Measurements from ENCODE around the gene DOCK2.

Gene DOCK2

DNA sequence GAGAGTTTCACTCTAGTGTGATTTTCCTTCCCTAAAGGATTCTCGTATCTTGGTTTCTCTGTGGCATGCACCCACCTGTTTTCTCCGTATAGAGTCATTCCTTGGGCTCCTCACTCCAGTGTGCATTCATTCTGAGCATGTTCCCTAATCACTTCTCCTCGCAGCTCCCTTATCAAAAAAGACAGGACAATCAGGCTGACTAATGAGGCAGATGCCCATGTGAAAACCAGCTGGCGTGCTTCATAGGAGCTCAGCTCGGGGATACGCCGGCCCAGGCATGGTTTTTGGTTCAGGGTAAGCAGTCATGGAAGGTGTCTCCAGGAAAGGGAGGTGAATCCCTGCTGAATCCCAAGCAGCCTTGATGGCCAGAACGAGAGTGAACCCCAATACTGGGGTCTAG, 384.4 kb downstream of the DOCK2 start:
- ChIA-PET CTCF (interaction anchor here (0.7 to 1.5 kb wide), 3 partner anchors 49 to 412 kb away, joined by 3 to 4 read pairs (median 3); no protein-coding TSS in a partner anchor), POLR2A (no interaction called here)
- Histone ChIP-seq H3K9me3 (ENCODE audit: control insufficient read depth, insufficient read depth, low read depth, low read length) (no peaks in the 10 kb centered on the region), H3K4me1 (ENCODE audit: control insufficient read depth, insufficient read depth, low read length) (no peaks in the 10 kb centered on the region), H3K36me3 (ENCODE audit: control insufficient read depth in 2 of 2, insufficient read depth in 1 of 2, low read length in 2 of 2) (no peaks in the 10 kb centered on the region), H3K27ac (ENCODE audit: extremely low read depth, low read depth, low read length) (no peak overlapping the region), H3K4me3 (ENCODE audit: low read depth, low read length) (no peak overlapping the region)
- TF ChIP-seq ZNF214 (tag by site-specific recombination; IDR thresholded peaks at IDR 0.05; ENCODE audit: borderline replicate concordance) = no peak
- no peak for TF ChIP-seq ZNF48 (tag by site-specific recombination; IDR thresholded peaks at IDR 0.05)
- TF ChIP-seq REPIN1 (tag by site-specific recombination; IDR thresholded peaks at IDR 0.05; ENCODE audit: low read depth) = no peak
- TF ChIP-seq WT1 (tag by site-specific recombination; IDR thresholded peaks at IDR 0.05) = no peak
- TF ChIP-seq HOXA7 (CRISPR knock-in tag; IDR thresholded peaks at IDR 0.05; ENCODE audit: borderline replicate concordance) = no peak
- no peak for TF ChIP-seq ZNF580 (tag by site-specific recombination; IDR thresholded peaks at IDR 0.05)
- no peak for TF ChIP-seq ZBTB8A (tag by site-specific recombination; IDR thresholded peaks at IDR 0.05)
- TF ChIP-seq, protein P1, sequence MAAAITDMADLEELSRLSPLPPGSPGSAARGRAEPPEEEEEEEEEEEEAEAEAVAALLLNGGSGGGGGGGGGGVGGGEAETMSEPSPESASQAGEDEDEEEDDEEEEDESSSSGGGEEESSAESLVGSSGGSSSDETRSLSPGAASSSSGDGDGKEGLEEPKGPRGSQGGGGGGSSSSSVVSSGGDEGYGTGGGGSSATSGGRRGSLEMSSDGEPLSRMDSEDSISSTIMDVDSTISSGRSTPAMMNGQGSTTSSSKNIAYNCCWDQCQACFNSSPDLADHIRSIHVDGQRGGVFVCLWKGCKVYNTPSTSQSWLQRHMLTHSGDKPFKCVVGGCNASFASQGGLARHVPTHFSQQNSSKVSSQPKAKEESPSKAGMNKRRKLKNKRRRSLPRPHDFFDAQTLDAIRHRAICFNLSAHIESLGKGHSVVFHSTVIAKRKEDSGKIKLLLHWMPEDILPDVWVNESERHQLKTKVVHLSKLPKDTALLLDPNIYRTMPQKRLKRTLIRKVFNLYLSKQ (tag by site-specific recombination; IDR thresholded peaks at IDR 0.05; ENCODE audit: borderline replicate concordance) = no peak
- no peak for TF ChIP-seq KLF10 (tag by site-specific recombination; IDR thresholded peaks at IDR 0.05)
- TF ChIP-seq ZNF837 (tag by site-specific recombination; IDR thresholded peaks at IDR 0.05) = no peak

GRCh38 chr5:170025853-170026252, 388.8 kb downstream of the DOCK2 start:
- TF ChIP-seq ZNF335 (tag by site-specific recombination; conservative IDR thresholded peaks at IDR 0.05) (no peak), ZBTB6 (tag by site-specific recombination; IDR thresholded peaks at IDR 0.05) (no peak), ZNF350 (tag by site-specific recombination; IDR thresholded peaks at IDR 0.05) (no peak), MEIS1 (CRISPR knock-in tag; IDR thresholded peaks at IDR 0.05; ENCODE audit: borderline replicate concordance) (no peak), TCF7L2 (IDR thresholded peaks at IDR 0.05; ENCODE audit: borderline replicate concordance, low read depth, low read length) (no peak), GLIS2 (tag by site-specific recombination; IDR thresholded peaks at IDR 0.05) (no peak), ZBTB11 (tag by site-specific recombination; conservative IDR thresholded peaks at IDR 0.05; ENCODE audit: low read depth) (no peak), ZNF175 (tag by site-specific recombination; IDR thresholded peaks at IDR 0.05) (no peak), ZNF560 (tag by site-specific recombination; IDR thresholded peaks at IDR 0.05; ENCODE audit: borderline replicate concordance) (no peak), ZNF529 (tag by site-specific recombination; IDR thresholded peaks at IDR 0.05; ENCODE audit: insufficient replicate concordance) (no peak), ZFP37 (tag by site-specific recombination; IDR thresholded peaks at IDR 0.05) (no peak), ZNF112 (tag by site-specific recombination; IDR thresholded peaks at IDR 0.05) (no peak), ZNF426 (tag by site-specific recombination; IDR thresholded peaks at IDR 0.05) (no peak), YY1 (tag by site-specific recombination; IDR thresholded peaks at IDR 0.05) (no peak), ZBTB7A (tag by site-specific recombination; IDR thresholded peaks at IDR 0.05; ENCODE audit: low read depth) (no peak), ZNF324 (tag by site-specific recombination; IDR thresholded peaks at IDR 0.05) (no peak)
- TF ChIP-seq, protein P2, sequence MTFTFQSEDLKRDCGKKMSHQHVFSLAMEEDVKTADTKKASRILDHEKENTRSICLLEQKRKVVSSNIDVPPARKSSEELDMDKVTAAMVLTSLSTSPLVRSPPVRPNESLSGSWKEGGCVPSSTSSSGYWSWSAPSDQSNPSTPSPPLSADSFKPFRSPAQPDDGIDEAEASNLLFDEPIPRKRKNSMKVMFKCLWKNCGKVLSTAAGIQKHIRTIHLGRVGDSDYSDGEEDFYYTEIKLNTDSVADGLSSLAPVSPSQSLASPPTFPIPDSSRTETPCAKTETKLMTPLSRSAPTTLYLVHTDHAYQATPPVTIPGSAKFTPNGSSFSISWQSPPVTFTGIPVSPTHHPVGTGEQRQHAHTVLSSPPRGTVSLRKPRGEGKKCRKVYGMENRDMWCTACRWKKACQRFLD (tag by site-specific recombination; IDR thresholded peaks at IDR 0.05) = no peak
- Histone ChIP-seq H3K9me3 (ENCODE audit: control insufficient read depth, insufficient read depth, low read depth, low read length) (no peaks in the 10 kb centered on the region), H3K36me3 (ENCODE audit: control insufficient read depth in 2 of 2, insufficient read depth in 1 of 2, low read length in 2 of 2) (no peaks in the 10 kb centered on the region), H3K27ac (ENCODE audit: extremely low read depth, low read depth, low read length) (no peak overlapping the region), H3K4me3 (ENCODE audit: low read depth, low read length) (no peak overlapping the region), H3K4me1 (ENCODE audit: control insufficient read depth, insufficient read depth, low read length) (no peaks in the 10 kb centered on the region)
- POLR2A ChIA-PET = no interaction called here
- CTCF ChIA-PET = interaction anchor here (1.1 to 1.4 kb wide), 2 partner anchors 45 to 46 kb away, joined by 3 to 5 read pairs; no protein-coding TSS in a partner anchor

Data from HEK293 (cell line).